K562 (cell line): Measurements from ENCODE around the gene GAPVD1. TPM values are rescaled to one million over a fixed set of nuclear protein-coding genes. Genes with fewer than 3 reads are reported as not detected.

Source experiments
- ATAC-seq: fragments of 200-7000 bp; cut with Tn5 transposase; 3 replicates; pipeline ENCODE4 v1.9.1; 2020; ENCODE audit warnings: moderate library complexity
- Bru-seq: library from RNA; stranded (reverse); fragments of 400-500 nt; gene quantifications from one replicate; lab custom pipeline; 2021; lab: Mats Ljungman, UMichigan
- BruChase-seq, 2 experiments: library from RNA; stranded (reverse); fragments of 400-500 nt; gene quantifications; one replicate each; lab custom pipeline; 2021; lab: Mats Ljungman, UMichigan
- BruUV-seq: library from RNA; stranded (reverse); fragments of 400-500 nt; replicated peaks from 2 replicates; lab custom pipeline; 2021; lab: Mats Ljungman, UMichigan
- CTCF ChIA-PET: fragments of 300-600 bp; formaldehyde crosslinking; extraction: SDS; loops from one replicate; lab custom pipeline; 2021; ENCODE audit warnings: low intra/inter-chr PET ratio; lab: Yijun Ruan, JAX
- POLR2A ChIA-PET: fragments of 300-600, 350-650 bp; sonication (Branson Sonifier 250); formaldehyde crosslinking; extraction: SDS; loops from one replicate; lab custom pipeline; 2021; ENCODE audit warnings: antibody characterized with exemption, inconsistent platforms; lab: Yijun Ruan, JAX
- DNase-seq, 4 experiments: peaks; one replicate each; pipeline versions ENCODE4 v3.0.0 to v3.0.0-alpha.2; 2011 to 2018; ENCODE audit warnings: low spot score in 3 of 4, mixed read lengths in 3 of 4; ENCODE audit errors: extremely low read depth in 1 of 4
- FAIRE-seq: peaks from 2 replicates; lab custom pipeline; 2011; peaks lifted over from hg19 to GRCh38; lab: Jason Lieb, UNC
- H2AFZ ChIP-seq: 2 replicates; pipeline ENCODE4 v1.6.0; 2011; ENCODE audit warnings: low read depth, low read length, control low read depth, inconsistent platforms
- H3K27ac ChIP-seq: fragments of 200-600 bp; 3 replicates; pipeline ENCODE4 v1.8.0; 2011; ENCODE audit warnings: low read depth, mild to moderate bottlenecking, control low read depth, inconsistent platforms, low read length, moderate library complexity, mixed read lengths; ENCODE audit errors: extremely low read depth
- H3K27me3 ChIP-seq, 2 experiments: fragments of 300-600 bp in 1 of 2; 2 replicates in 1 of 2; 3 replicates in 1 of 2; pipeline versions ENCODE4 v1.6.0 to v1.8.0; 2011; ENCODE audit warnings: inconsistent platforms in 2 of 2, low read length in 2 of 2, mild to moderate bottlenecking in 1 of 2, mixed read lengths in 1 of 2, moderate library complexity in 1 of 2; ENCODE audit not compliant: control insufficient read depth in 2 of 2, insufficient read depth in 2 of 2
- H3K36me3 ChIP-seq: fragments of 300-600 bp; 3 replicates; pipeline ENCODE4 v1.8.0; 2011; ENCODE audit warnings: mild to moderate bottlenecking, low read length, inconsistent platforms; ENCODE audit not compliant: control insufficient read depth, insufficient read depth
- H3K4me1 ChIP-seq, 2 experiments: fragments of 200-600 bp in 1 of 2; replicated peaks in 1 of 2; 2 replicates in 1 of 2; 3 replicates in 1 of 2; pipeline versions ENCODE4 v1.5.1 to v1.8.0; 2011; ENCODE audit warnings: inconsistent platforms in 2 of 2, low read length in 2 of 2, mild to moderate bottlenecking in 1 of 2, mixed read lengths in 1 of 2, moderate library complexity in 1 of 2; ENCODE audit not compliant: control insufficient read depth in 2 of 2, insufficient read depth in 2 of 2
- H3K4me2 ChIP-seq: 2 replicates; pipeline ENCODE4 v1.6.1; 2011; ENCODE audit warnings: low read length, control low read depth, inconsistent platforms, mixed read lengths; ENCODE audit not compliant: insufficient read depth
- H3K4me3 ChIP-seq: fragments of 200-600 bp; sonication (generic), shearing (Covaris generic); 2 replicates; pipeline ENCODE4 v1.5.1; 2016; ENCODE audit warnings: control low read depth, inconsistent platforms
- H3K79me2 ChIP-seq: fragments of 200-600 bp; 3 replicates; pipeline ENCODE4 v1.8.0; 2011; ENCODE audit warnings: low read length, inconsistent platforms; ENCODE audit not compliant: control insufficient read depth, insufficient read depth
- H3K9ac ChIP-seq, 2 experiments: 2 replicates each; pipeline versions ENCODE4 v1.6.0 to v1.6.1; 2011; ENCODE audit warnings: low read depth in 2 of 2, low read length in 2 of 2, control low read depth in 1 of 2, inconsistent platforms in 1 of 2, mild to moderate bottlenecking in 1 of 2, mixed read lengths in 1 of 2; ENCODE audit not compliant: insufficient read depth in 1 of 2
- H3K9me1 ChIP-seq: one replicate; pipeline ENCODE4 v1.6.0; 2011; ENCODE audit warnings: inconsistent platforms, mild to moderate bottlenecking, low read length, moderate library complexity; ENCODE audit not compliant: control insufficient read depth, insufficient read depth
- H3K9me3 ChIP-seq: replicated peaks from 2 replicates; pipeline ENCODE4 v1.5.1; 2011; ENCODE audit warnings: low read depth, low read length, inconsistent platforms; ENCODE audit not compliant: control insufficient read depth, insufficient read depth
- H4K20me1 ChIP-seq: replicated peaks from 2 replicates; pipeline ENCODE4 v1.6.1; 2011; ENCODE audit warnings: low read length, inconsistent platforms, mixed read lengths; ENCODE audit not compliant: control insufficient read depth, insufficient read depth
- GATAD2B ChIP-seq: fragments of 450-650 bp; IDR thresholded peaks from 2 replicates; pipeline ENCODE4 v1.6.1; 2017; ENCODE audit warnings: mild to moderate bottlenecking, borderline replicate concordance
- ZFP1 ChIP-seq: fragments of 450-650 bp; formaldehyde crosslinking; IDR thresholded peaks from 2 replicates; pipeline ENCODE4 v1.4.0; 2020; ENCODE audit warnings: mild to moderate bottlenecking, mixed read lengths
- WGBS: fragments of 100-300 bp; shearing (Covaris generic); methylation state at CpG from one replicate; pipeline ENCODE4 v1.1.6; 2016; ENCODE audit warnings: low coverage, mixed read lengths; ENCODE audit not compliant: insufficient coverage; ENCODE audit errors: missing lambda C conversion rate; 5-methylcytosine and 5-hydroxymethylcytosine counted together
- in situ Hi-C: fragments of 300-500 bp; cut with MboI; formaldehyde crosslinking; loops from 4 replicates; pipeline ENCODE4 v1.15.0; 2018; ENCODE audit warnings: inconsistent platforms, mixed read lengths
- intact Hi-C: fragments of 100-400 bp; cut with micrococcal nuclease; formaldehyde crosslinking; loops from 2 replicates; pipeline ENCODE4 v1.14.2; 2022
- long read RNA-seq, 3 experiments: library from polyadenylated mRNA in 2 of 3; library from RNA in 1 of 3; unstranded in 2 of 3; stranded (forward) in 1 of 3; transcript quantifications; one replicate each; pipeline ENCODE4 v2.0.0, GENCODE V29; 2019 to 2022
- polyA minus RNA-seq, 3 experiments: library from RNA; depleted of rRNA, polyadenylated mRNA; stranded (reverse); fragments of >200 nt; gene quantifications; 2 replicates each; pipeline ENCODE4 v1.2.3, GENCODE V29; 2011
- polyA plus RNA-seq, 8 experiments: library from polyadenylated mRNA; depleted of rRNA in 4 of 8; stranded (reverse) in 5 of 8; unstranded in 3 of 8; fragments of >200 nt; fragmentation: Nextera tagmentation in 2 of 8; fragmentation: Illumina TruSeq in 1 of 8; extraction: Ambion mirVana in 2 of 8; extraction: Trizol in 1 of 8; gene quantifications; 2 replicates each; pipeline versions ENCODE4 v1.2.1 to v1.2.3, GENCODE V29; 2011 to 2014; ENCODE audit warnings: inconsistent platforms in 1 of 8, missing spikeins in 1 of 8
- total RNA-seq, 7 experiments: library from RNA; depleted of rRNA in 6 of 7; stranded (reverse); fragments of >200 nt in 6 of 7; fragmentation: Illumina TruSeq in 2 of 7; extraction: Trizol in 2 of 7; gene quantifications; 2 replicates each; pipeline versions ENCODE4 v1.2.1 to v1.2.3, GENCODE V29; 2011 to 2021; ENCODE audit warnings: low replicate concordance in 1 of 7
- TF ChIP-seq, protein P1 (sequence below), 3 experiments: IDR thresholded peaks in 2 of 3; conservative IDR thresholded peaks in 1 of 3; 2 replicates each; pipeline ENCODE4 v1.5.1; 2011 to 2012; ENCODE audit warnings: low read length in 3 of 3, mild to moderate bottlenecking in 3 of 3, control low read depth in 2 of 3, improper control_type of control experiment in 1 of 3, inconsistent platforms in 1 of 3, low read depth in 1 of 3, mixed read lengths in 1 of 3, moderate library complexity in 1 of 3; ENCODE audit not compliant: insufficient read depth in 2 of 3
- TF ChIP-seq, protein P2 (sequence below): fragments of 150-350 bp; conservative IDR thresholded peaks from 2 replicates; pipeline ENCODE4 v1.6.1; 2014; ENCODE audit warnings: low read length

The GAPVD1 gene, protein sequence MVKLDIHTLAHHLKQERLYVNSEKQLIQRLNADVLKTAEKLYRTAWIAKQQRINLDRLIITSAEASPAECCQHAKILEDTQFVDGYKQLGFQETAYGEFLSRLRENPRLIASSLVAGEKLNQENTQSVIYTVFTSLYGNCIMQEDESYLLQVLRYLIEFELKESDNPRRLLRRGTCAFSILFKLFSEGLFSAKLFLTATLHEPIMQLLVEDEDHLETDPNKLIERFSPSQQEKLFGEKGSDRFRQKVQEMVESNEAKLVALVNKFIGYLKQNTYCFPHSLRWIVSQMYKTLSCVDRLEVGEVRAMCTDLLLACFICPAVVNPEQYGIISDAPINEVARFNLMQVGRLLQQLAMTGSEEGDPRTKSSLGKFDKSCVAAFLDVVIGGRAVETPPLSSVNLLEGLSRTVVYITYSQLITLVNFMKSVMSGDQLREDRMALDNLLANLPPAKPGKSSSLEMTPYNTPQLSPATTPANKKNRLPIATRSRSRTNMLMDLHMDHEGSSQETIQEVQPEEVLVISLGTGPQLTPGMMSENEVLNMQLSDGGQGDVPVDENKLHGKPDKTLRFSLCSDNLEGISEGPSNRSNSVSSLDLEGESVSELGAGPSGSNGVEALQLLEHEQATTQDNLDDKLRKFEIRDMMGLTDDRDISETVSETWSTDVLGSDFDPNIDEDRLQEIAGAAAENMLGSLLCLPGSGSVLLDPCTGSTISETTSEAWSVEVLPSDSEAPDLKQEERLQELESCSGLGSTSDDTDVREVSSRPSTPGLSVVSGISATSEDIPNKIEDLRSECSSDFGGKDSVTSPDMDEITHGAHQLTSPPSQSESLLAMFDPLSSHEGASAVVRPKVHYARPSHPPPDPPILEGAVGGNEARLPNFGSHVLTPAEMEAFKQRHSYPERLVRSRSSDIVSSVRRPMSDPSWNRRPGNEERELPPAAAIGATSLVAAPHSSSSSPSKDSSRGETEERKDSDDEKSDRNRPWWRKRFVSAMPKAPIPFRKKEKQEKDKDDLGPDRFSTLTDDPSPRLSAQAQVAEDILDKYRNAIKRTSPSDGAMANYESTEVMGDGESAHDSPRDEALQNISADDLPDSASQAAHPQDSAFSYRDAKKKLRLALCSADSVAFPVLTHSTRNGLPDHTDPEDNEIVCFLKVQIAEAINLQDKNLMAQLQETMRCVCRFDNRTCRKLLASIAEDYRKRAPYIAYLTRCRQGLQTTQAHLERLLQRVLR (N-terminal part only)
- total RNA-seq (2011; cell fraction: chromatin; rRNA removed; ENCODE audit: low replicate concordance) = 147 and 326 TPM in 2 replicates
- total RNA-seq (2011; cell fraction: nucleolus; rRNA removed) = 62.2 and 74.2 TPM in 2 replicates
- total RNA-seq (2011; cell fraction: nucleoplasm; rRNA removed) = 130 and 154 TPM in 2 replicates
- total RNA-seq (2014; rRNA removed) (45.3 and 46.0 TPM in 2 replicates), total RNA-seq (2014; rRNA removed; fragmentation: Illumina TruSeq; extraction: Trizol) (66.1 and 71.7 TPM in 2 replicates), total RNA-seq (2015; rRNA removed; fragmentation: Illumina TruSeq; extraction: Trizol) (52.8 and 56.8 TPM in 2 replicates), total RNA-seq (2021) (62.1 and 65.6 TPM in 2 replicates), polyA plus RNA-seq (2011; rRNA removed) (36.3 TPM in 2 replicates), polyA plus RNA-seq (2014; fragmentation: Illumina TruSeq; extraction: Trizol) (40.7 and 45.5 TPM in 2 replicates), polyA plus RNA-seq (2014; fragmentation: Nextera tagmentation; extraction: Ambion mirVana) (10 to 100 TPM in 1 of 2 experiments, 1 to 10 TPM in 1; 9.5 to 12.0 TPM), polyA plus RNA-seq (2014; rRNA removed) (25.7 and 28.6 TPM in 2 replicates), polyA minus RNA-seq (2011; rRNA and poly(A)+ RNA removed) (96.0 and 122 TPM in 2 replicates), Bru-seq, nascent RNA (percentile 78 among the genes with signal in this experiment), BruChase-seq, experiment 1, labeled RNA remaining after a 2-hour chase (percentile 89 among the genes with signal in this experiment), BruChase-seq, experiment 2, labeled RNA remaining after a 6-hour chase (percentile 90 among the genes with signal in this experiment)
- polyA plus RNA-seq (2011; cell fraction: cytosol; rRNA removed) = 12.1 and 18.4 TPM in 2 replicates
- 43.5 and 52.1 TPM in 2 replicates for polyA plus RNA-seq (2011; cell fraction: nucleus; rRNA removed)
- polyA plus RNA-seq (2012) = 24.5 and 24.6 TPM in 2 replicates
- polyA minus RNA-seq (2011; cell fraction: cytosol; rRNA and poly(A)+ RNA removed) = 42.0 and 47.0 TPM in 2 replicates
- 42.1 and 80.3 TPM in 2 replicates for polyA minus RNA-seq (2011; cell fraction: nucleus; rRNA and poly(A)+ RNA removed)
- long read RNA-seq, experiment 1, full-length matches to known transcripts = 7 of 165 reads
- long read RNA-seq, experiment 1, partial matches to known transcripts = 96 of 165 reads
- long read RNA-seq, experiment 1, other reads (novel, unspliced or antisense) = 62 of 165 reads
- long read RNA-seq, experiment 2, partial matches to known transcripts = 7 of 37 reads
- long read RNA-seq, experiment 2, other reads (novel, unspliced or antisense) = 29 of 37 reads
- long read RNA-seq, experiment 3, partial matches to known transcripts = 23 of 34 reads
- long read RNA-seq, experiment 3, other reads (novel, unspliced or antisense) = 10 of 34 reads

DNA sequence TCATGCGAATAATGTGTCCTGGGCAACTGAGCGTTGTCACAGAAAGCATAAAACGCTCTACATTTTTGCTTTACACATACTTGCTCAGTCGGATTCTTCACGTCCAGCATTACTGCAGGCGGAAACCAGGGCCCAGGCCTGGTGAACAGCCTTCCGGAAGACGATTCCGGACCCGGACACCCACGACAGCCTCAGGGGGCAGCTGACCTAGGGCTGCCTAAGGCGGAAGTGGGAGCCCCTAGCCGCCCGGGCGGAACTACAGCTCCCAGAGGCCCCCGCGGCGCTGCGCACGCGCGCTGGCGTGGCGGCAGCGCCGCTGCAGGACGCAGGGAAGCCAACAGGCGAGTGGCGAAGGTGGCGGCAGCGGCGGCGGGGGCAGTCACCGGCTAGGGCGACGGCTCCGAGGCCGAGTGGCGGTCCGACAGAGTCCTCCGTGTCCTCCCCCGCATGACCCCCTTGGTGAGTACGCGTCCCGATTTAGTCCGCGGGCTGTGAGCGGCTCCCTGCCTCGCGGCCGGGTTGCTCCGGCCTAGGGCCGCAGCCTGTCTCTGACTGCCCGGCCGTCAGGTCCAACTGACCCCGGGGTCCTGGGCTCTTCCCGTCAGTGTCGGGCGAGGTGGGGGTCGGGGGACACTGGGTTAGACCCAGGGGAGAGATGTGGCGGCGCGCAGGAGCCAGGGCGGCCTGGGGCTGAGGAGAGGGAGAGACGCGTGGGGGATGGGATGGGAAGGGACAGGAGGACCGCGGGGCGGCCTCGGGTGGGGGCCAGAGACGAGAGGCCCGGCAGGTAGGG lies at the start of gene GAPVD1:
Gene GAPVD1, plus strand, starts transcription at position 326 of the 793 bp plus-strand sequence. CDS start 37,096 bp downstream, outside the sequence.
- FAIRE-seq = peak; percentile 82
- peak within 1 kb of the TSS; percentile 100 for H2AFZ ChIP-seq
- ChIA-PET CTCF (no interaction called here), POLR2A (interaction anchor here (0.6 to 4.0 kb wide), 10 partner anchors 10 to 1202 kb away, joined by 3 to 36 read pairs (median 4); partner anchors contain the start of gene HSPA5)
- no peaks in the 10 kb centered on the region for H4K20me1 ChIP-seq
- H3K27me3 ChIP-seq = no peaks in the 10 kb centered on the region
- peak; percentile 96 for ATAC-seq
- in situ Hi-C loops = loop anchor here (25.0 kb wide), 1 partner anchor 1226 kb away; no protein-coding TSS in a partner anchor
- peaks cover 23% of the 10 kb centered on the region; the same call in 1 of the 3 replicates for H3K36me3 ChIP-seq
- H3K4me1 ChIP-seq = peaks cover 18 to 22% of the 10 kb centered on the region in 2 experiments; a peak in 4 of 5 replicates
- DNase-seq = peak; percentile 97 to 99 (median 98)
- no peaks in the 10 kb centered on the region for H3K9me3 ChIP-seq
- peak within 1 kb of the TSS; percentile 97 for H3K4me3 ChIP-seq
- peak within 1 kb of the TSS; percentile 99 for H3K4me2 ChIP-seq
- H3K27ac ChIP-seq = peak within 1 kb of the TSS; percentile 99
- H3K9me1 ChIP-seq = no peaks in the 10 kb centered on the region
- peak within 1 kb of the TSS; percentile 91 to 97 for H3K9ac ChIP-seq
- intact Hi-C loops = loop anchor here (5.0 kb wide), 1 partner anchor 76 kb away; no protein-coding TSS in a partner anchor
- H3K79me2 ChIP-seq = peaks cover 52% of the 10 kb centered on the region
- WGBS = under 1% methylated on average over 65 of the region's 72 CpGs
- BruUV-seq = no TSS peak
- TF ChIP-seq ZFP1 (no peak), GATAD2B (peak; percentile 92; the same call in 1 of the 2 replicates)
- TF ChIP-seq, protein P1, sequence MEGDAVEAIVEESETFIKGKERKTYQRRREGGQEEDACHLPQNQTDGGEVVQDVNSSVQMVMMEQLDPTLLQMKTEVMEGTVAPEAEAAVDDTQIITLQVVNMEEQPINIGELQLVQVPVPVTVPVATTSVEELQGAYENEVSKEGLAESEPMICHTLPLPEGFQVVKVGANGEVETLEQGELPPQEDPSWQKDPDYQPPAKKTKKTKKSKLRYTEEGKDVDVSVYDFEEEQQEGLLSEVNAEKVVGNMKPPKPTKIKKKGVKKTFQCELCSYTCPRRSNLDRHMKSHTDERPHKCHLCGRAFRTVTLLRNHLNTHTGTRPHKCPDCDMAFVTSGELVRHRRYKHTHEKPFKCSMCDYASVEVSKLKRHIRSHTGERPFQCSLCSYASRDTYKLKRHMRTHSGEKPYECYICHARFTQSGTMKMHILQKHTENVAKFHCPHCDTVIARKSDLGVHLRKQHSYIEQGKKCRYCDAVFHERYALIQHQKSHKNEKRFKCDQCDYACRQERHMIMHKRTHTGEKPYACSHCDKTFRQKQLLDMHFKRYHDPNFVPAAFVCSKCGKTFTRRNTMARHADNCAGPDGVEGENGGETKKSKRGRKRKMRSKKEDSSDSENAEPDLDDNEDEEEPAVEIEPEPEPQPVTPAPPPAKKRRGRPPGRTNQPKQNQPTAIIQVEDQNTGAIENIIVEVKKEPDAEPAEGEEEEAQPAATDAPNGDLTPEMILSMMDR (IDR thresholded peaks at IDR 0.05 in 2 of 3, conservative IDR thresholded peaks at IDR 0.05 in 1 of 3; ENCODE audit: insufficient read depth in 2 of 3, low read depth in 1 of 3, low read length in 3 of 3) = peak; percentile 62 to 73 (median 62); a peak in 5 of 6 replicates
- TF ChIP-seq, protein P2, sequence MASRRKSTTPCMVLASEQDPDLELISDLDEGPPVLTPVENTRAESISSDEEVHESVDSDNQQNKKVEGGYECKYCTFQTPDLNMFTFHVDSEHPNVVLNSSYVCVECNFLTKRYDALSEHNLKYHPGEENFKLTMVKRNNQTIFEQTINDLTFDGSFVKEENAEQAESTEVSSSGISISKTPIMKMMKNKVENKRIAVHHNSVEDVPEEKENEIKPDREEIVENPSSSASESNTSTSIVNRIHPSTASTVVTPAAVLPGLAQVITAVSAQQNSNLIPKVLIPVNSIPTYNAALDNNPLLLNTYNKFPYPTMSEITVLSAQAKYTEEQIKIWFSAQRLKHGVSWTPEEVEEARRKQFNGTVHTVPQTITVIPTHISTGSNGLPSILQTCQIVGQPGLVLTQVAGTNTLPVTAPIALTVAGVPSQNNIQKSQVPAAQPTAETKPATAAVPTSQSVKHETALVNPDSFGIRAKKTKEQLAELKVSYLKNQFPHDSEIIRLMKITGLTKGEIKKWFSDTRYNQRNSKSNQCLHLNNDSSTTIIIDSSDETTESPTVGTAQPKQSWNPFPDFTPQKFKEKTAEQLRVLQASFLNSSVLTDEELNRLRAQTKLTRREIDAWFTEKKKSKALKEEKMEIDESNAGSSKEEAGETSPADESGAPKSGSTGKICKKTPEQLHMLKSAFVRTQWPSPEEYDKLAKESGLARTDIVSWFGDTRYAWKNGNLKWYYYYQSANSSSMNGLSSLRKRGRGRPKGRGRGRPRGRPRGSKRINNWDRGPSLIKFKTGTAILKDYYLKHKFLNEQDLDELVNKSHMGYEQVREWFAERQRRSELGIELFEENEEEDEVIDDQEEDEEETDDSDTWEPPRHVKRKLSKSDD = peak; percentile 46; the same call in 1 of the 2 replicates
